Activated naive CD8-positive, alpha-beta T cell treated with anti-CD3 and anti-CD28 coated beads, Interleukin-2, amount 50 U/mL, for 16 hours (primary cell): ENCODE data around the gene TRIM38.
"Not testable (repeated sequence)": the region's sequence is repeated elsewhere in the genome, so short reads cannot be mapped to it uniquely, and the experiment has no call there.

Source experiments
- DNase-seq: peaks from one replicate; pipeline ENCODE4 v3.0.0-alpha.2; 2020; ENCODE audit warnings: low read depth, low spot score

The TRIM38 gene

DNA sequence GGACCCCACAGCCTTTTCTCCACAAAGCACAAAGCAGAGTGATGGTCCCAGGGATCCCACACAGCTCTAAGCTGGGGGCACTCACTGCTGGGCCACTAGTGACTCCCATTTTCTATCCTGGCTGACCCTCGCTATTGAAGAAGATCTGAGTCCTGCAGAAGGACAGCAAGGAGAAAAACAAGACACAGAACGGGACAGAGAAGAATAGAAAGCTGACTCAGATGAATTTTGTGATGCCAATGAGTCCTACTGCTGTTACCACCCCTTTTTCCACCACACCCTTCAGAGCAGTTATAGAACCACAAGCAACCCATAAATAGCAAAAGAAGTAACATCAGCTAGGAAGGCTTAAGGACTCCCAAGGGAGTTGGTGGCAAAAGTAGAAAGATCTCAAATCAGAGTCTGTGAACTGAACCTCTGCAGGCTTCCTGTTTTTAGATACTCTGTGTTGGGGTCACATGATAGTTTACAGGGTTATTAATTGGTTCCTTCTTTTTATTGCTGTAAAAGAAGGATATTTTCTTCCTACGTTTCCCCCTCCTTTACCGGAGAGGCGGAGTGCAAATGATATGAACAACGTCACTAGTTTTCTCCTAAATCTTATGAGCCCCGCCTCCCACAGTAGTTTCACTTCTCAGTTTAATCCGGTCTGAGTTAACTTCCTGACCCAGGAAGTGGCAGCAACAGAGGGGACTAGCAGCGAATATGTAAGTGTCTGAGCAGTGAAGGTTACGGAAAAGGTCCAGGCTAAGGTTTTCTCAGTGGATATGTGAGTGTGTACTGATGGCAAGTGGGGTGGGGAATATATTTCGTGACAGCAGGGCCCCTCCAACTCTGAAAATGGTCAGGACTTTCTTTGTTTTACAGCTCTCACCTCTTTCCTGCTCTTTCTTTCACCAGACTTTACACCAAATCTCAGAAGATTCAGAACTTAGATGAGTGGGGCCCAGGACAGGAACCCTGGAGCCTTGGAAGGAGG is at the start of gene TRIM38:
Gene TRIM38 (plus strand): TSS at position 654 of the 979 bp plus-strand sequence. CDS start 3,721 bp downstream, outside the sequence.
- DNase-seq, result peak; percentile 21

- no peak for DNase-seq
Observed at GRCh38 chr6:25913741-25914140, 48.9 kb upstream of the TRIM38 start.

- DNase-seq, result no peak
Observed at GRCh38 chr6:25916330-25916729, 46.3 kb upstream of the TRIM38 start.

DNA sequence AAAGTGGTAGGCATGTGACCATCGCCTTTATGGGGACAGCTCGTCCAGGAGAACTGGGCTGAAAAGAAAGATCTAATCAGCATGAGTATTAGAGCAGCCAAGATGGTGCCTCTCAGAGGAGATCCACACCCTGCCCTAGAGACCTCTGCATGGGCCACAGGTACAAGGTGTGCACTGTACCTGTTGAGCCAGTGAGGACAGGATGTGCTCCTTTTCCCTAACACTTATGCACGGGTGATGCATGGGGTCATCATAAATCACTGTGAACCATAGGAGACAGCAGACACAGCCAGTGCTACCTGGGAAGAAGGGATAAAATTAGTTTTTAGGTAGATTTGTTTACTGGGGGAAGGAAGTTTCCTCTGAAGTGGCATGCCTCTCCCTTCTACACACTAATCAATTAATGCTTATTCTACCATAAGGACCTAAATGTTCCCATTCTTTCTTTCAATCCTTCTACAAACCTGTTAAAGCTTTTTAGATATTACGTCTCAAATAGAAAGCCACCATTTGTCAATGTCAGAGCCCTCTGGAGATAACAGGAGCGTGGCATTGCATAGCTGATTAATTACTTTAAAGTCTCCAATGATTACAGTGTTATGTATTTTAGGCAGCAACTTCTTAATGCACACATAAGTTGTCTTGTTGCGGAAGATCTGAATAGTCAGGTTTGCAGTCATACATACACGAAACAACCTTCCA is 45.7 kb upstream of the TRIM38 start:
- no peak for DNase-seq

DNA sequence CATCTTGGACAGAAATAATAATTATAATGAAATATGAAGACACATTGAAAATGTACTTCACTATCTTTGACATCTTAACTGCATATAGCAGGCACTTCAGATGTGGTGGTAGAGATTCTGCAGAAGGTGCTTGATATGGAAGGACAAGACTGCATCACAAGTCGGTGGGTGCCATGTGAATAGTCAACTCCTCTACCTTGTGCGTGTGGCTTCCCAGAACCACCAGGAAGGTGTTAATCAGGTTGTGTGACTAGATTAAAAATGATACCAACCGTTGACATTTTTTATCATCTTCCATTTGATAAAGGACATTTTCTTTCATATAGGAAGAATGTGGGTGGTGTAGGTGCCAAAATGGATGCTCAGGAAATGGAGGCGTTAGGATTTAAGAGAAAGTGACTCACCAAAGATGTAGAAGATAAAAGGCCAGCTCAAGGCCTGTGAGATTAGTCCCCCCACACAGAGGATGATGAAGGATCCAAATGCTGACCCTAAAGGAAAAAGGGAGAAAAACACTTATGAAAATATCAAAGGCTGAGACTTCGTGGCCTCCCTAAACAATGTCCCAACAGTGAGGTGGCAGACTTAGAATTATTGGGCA is 44.4 kb upstream of the TRIM38 start:
- no peak for DNase-seq

DNA sequence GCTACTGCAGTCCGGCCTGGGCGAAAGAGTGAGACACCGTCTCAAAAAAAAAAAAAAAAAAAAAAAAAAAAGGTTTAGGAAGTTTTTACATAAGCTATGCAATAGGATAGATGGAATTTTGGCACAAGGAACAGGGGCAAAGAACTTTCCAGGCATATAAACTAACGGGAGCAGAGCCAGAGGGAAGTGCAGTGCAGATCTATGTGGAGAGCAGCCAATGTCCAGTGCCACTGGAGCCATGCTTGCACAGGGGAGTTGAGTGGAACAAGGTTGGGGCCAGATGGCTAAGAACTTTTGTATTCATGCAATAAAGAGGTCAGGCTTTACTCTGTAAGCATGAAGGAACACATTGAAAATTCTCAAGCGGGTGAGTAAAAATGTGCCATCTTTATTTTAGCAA is 42.9 kb upstream of the TRIM38 start:
- no peak for DNase-seq

GRCh38 chr6:25921525-25922203 is 40.9 kb upstream of the TRIM38 start:
- DNase-seq, result no peak

- no peak for DNase-seq
Observed at GRCh38 chr6:25922301-25922700, 40.3 kb upstream of the TRIM38 start.

GRCh38 chr6:25925876-25926275 is 36.7 kb upstream of the TRIM38 start:
- no peak for DNase-seq

DNA sequence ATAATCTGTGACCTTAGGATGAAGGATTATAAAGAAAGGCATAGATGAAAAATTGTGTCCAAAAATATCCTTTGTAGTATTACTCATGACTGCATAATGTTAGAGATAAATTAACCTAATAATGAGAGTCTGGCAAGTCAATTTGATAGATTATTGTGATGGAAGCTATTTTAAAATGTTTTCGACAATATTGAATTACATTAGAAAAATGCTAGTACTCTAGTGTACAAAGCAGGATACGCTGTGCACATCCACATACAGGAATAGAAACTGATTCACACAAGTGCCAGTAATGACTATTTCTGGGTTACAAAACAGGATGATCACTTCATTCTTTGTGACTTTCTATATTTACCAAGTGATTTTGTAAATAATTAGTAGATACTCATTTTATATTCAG is 35.4 kb upstream of the TRIM38 start:
- no peak for DNase-seq

- no peak for DNase-seq
Observed at GRCh38 chr6:25927756-25928216, 34.8 kb upstream of the TRIM38 start.

DNA sequence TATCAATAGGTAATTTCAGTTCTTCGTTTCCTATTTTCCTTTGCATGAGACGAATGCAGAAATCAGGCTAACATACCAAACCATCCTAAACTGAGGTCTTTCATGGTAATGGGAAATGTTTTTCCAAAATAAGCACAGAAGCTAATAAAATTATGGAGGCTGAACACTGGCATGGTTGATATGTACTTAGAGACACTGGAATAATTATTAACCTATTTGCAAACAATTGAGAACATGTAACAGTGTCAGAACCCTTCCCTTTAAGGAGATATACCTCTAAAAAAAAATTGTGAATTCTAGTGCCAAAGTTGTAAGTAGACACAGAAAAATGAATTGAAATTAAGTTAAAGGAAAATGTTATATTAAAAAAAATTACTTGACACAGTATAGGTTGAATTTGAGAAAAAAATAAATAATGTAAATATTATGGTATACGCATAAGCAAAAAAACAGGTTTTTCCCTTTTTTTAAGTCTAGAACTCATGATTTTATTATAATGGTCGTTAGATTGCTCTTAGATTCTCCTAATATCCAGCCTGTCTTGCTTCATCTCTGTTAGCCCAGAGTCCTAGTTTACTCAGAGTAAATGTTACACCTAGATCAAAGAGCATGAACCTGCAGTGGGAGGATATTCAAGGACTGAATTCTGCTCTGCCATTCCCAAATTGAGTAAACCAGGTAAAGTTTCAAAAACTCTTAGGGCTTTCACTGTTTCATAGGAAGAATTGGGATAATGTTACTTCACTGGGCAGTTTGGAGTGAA is 33.9 kb upstream of the TRIM38 start:
- no peak for DNase-seq

DNA sequence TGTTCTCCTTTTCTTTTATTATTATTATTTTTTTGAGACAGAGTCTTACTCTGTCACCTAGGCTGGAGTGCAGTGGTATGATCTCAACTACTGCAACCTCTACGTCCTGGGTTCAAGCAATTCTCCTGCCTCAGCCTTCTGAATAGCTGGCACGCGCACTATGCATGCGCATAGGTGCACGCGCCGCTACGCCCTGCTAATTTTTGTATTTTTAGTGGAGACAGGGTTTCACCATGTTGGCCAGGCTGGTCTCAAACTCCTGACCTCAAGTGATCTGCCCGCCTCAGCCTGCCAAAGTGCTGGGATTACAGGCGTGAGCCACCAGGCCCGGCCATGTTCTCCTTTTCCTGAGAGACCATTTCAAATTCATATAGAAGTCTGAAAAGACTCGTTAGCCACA is 32.8 kb upstream of the TRIM38 start:
- DNase-seq, result not testable (repeated sequence)

DNA sequence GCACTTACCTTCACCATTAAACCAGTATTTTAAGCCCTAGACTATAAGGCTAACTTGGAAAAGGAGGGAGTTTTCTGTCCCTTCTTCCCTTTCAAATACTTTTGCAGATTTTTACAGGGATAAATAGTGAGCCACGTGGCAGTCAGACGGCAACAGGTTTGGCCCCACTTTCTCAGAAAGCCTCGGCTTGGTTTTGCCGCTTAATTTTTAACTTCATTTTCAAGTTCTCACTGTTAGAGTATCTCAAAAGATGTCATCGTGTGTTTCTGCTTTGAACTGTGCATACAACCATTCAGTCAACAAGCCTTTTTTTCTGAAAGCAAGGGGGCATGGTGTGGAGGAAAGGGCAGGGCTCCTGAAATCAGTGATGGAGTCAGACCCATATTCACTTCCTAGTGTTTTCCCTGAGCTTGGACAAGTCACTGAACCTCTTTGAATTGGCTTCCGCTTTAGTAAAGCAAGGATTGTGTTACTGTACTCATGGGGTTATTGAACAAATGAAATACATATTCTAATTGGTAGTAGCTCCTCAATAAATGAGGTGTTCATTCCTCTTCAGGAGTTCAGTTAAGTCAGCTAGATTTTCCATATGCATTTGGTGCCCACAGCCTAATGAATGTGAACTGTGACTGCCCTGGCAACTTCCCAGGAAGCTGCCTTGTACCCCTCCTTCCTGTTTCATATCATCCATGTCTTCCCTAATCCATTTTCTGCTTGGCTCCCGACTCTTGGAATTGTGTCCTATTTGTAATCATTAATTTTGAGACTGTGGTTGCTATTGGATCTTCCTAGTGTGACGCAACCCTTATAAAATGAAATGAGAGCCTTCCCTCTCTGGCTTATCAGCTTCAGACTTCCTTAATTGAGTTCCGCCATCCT is 31.8 kb upstream of the TRIM38 start, which contains the start of gene SLC17A2:
Gene SLC17A2 (minus strand): TSS at position 160 of the 879 bp plus-strand sequence. CDS start 4,895 bp downstream, outside the sequence.
- no peak for DNase-seq

DNA sequence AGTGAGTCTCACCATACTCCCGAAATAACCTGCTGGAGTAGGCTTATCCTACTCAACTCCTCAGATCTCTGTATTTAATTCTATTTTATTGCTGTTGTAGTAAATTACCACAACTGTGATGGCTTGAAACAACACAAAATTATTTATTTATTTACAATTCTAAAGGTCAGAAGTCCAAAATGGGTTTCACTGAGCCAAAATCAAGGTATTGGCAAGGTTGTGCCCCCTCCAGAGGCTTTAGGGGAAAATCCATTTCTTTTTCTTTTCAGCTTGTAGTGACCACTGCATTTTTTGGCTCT is 31.2 kb upstream of the TRIM38 start:
- no peak for DNase-seq

DNA sequence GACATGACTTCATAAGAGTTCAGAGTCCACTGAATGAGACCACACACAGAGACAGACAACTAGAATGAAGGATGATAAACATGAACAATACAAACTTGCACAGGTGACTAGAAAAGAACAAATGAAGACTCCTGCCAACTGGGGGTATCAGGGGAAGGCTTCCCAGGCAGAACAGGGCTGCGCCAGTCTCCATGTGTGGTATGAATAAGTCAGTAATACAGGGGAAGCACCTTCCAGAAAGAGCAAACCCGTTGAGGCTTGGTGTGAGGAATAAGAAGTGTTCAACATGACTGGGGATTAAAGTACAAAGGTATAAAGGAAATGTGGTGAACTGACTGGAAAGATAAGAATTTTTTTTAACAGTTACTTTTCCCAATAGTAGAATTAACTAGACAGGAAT is 28.4 kb upstream of the TRIM38 start:
- no peak for DNase-seq

GRCh38 chr6:25934735-25935313 is 27.8 kb upstream of the TRIM38 start:
- DNase-seq, result no peak

DNA sequence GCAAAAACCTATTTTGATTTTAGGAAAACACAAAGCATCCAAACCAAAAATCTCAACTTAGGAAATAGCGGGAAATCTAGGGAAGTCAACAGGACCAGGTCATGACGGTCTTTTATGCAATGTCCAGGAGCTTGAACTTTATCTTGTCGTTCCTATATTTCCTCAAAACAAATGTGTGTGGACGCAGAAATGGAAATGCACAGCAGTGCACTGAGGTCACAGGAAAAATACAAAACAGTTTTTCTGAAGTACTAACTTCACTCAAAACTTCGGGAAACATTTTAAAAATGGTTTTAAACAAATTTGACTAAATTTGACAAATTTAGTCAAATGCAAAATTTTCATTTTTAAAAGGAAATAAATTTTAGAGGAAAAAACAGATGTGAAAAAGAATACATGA is 26.6 kb upstream of the TRIM38 start:
- DNase-seq, result no peak

DNA sequence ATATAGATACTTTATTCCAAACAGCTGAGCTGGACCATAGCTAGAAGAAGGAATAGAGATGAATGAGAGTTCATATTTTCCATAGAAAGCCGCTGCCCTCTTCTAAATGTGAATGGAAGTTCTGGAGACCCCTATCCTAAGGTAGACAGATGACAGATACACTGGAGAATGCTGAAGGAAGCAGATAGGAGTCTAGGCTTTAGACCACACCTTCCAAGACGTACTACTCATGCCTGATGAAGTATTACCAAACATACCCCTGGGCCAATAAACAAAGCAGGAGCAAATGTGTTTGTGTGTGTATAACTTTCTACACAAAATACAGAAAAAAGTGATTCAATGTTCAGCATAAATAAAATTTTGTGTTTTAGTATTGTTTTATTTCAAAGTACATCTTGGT is 23.0 kb upstream of the TRIM38 start:
- DNase-seq, result no peak
